Mucosa of rectum (tissue), 2 donors: ENCODE data around the gene TNNC1.

Source experiments
- H3K27ac ChIP-seq, 2 donors: one replicate each; pipeline ENCODE4 v1.7.0; 2013; ENCODE audit warnings: inconsistent platforms in 2 of 2, low read depth in 2 of 2, low read length in 2 of 2
- H3K27me3 ChIP-seq, 2 donors: one replicate each; pipeline ENCODE4 v1.7.0; 2013; ENCODE audit warnings: low read length in 2 of 2; ENCODE audit not compliant: control insufficient read depth in 2 of 2, insufficient read depth in 2 of 2
- H3K36me3 ChIP-seq, 2 donors: one replicate each; pipeline ENCODE4 v1.7.0; 2013; ENCODE audit warnings: low read length in 2 of 2; ENCODE audit not compliant: control insufficient read depth in 2 of 2, insufficient read depth in 2 of 2
- H3K4me1 ChIP-seq, 2 donors: one replicate each; pipeline ENCODE4 v1.7.0; 2013; ENCODE audit warnings: low read length in 2 of 2, mild to moderate bottlenecking in 1 of 2; ENCODE audit not compliant: control insufficient read depth in 2 of 2, insufficient read depth in 2 of 2
- H3K4me3 ChIP-seq, 2 donors: one replicate each; pipeline ENCODE4 v1.7.0; 2013; ENCODE audit warnings: low read length in 2 of 2
- H3K9ac ChIP-seq, 2 donors: one replicate each; pipeline ENCODE4 v1.7.0; 2013; ENCODE audit warnings: low read length in 2 of 2, low read depth in 1 of 2, mild to moderate bottlenecking in 1 of 2
- H3K9me3 ChIP-seq, 2 donors: one replicate each; pipeline ENCODE4 v1.7.0; 2013; ENCODE audit warnings: low read length in 2 of 2; ENCODE audit not compliant: control insufficient read depth in 2 of 2
- donor health status: healthy.
- donor health status: Normal muscosa, but diverticular disease.

Gene TNNC1

GRCh38 chr3:52477076-52477795, 23.4 kb upstream of the TNNC1 start:
- no peak overlapping the region for H3K9ac ChIP-seq
- H3K36me3 ChIP-seq: peaks cover 84 to 87% of the 10 kb centered on the region in 2 donors
- H3K4me1 ChIP-seq: peaks cover 0 to 3% of the 10 kb centered on the region in 2 donors
- H3K27me3 ChIP-seq: no peaks in the 10 kb centered on the region
- no peak overlapping the region for H3K27ac ChIP-seq
- H3K4me3 ChIP-seq: no peak overlapping the region
- H3K9me3 ChIP-seq: no peaks in the 10 kb centered on the region

DNA sequence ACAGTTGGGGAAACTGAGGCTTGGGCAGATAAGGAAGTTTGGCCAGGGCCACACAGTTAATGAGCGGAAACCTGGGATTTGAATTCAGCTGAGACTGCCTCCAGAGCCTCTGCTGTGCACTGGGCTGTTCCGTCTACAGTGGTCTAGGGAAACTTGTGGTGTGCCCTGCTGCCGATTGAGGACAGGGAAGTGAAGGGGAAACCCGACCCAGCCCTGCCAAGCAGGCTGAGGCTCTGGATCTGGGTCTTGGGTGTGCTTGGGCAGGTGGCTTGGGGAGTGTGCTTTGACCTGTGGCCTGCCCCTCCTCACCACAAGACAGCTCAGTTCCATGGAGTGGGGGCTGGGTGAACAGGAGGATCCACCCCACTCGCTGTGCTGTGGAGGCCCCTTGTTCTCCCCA, 19.2 kb upstream of the TNNC1 start:
- Histone ChIP-seq H3K9ac (no peak overlapping the region), H3K36me3 (peaks cover 55 to 57% of the 10 kb centered on the region in 2 donors), H3K4me3 (no peak overlapping the region), H3K27me3 (no peaks in the 10 kb centered on the region), H3K4me1 (peaks cover 0 to 9% of the 10 kb centered on the region in 2 donors), H3K9me3 (no peaks in the 10 kb centered on the region), H3K27ac (peak overlapping the region in 1 of 2 donors; percentile 7)

GRCh38 chr3:52472239-52473000, 18.6 kb upstream of the TNNC1 start:
- H3K9ac ChIP-seq: no peak overlapping the region
- no peaks in the 10 kb centered on the region for H3K27me3 ChIP-seq
- H3K9me3 ChIP-seq: no peaks in the 10 kb centered on the region
- peaks cover 49 to 51% of the 10 kb centered on the region in 2 donors for H3K36me3 ChIP-seq
- no peak overlapping the region for H3K4me3 ChIP-seq
- peaks cover 0 to 10% of the 10 kb centered on the region in 2 donors for H3K4me1 ChIP-seq
- no peak overlapping the region for H3K27ac ChIP-seq

GRCh38 chr3:52471371-52472238, 17.8 kb upstream of the TNNC1 start:
- Histone ChIP-seq H3K27me3 (no peaks in the 10 kb centered on the region), H3K36me3 (peaks cover 42 to 46% of the 10 kb centered on the region in 2 donors), H3K9me3 (no peaks in the 10 kb centered on the region), H3K27ac (no peak overlapping the region), H3K9ac (no peak overlapping the region), H3K4me3 (no peak overlapping the region), H3K4me1 (peaks cover 0 to 10% of the 10 kb centered on the region in 2 donors)

GRCh38 chr3:52470920-52471319, 17.1 kb upstream of the TNNC1 start:
- H3K9ac ChIP-seq: no peak overlapping the region
- H3K4me3 ChIP-seq: no peak overlapping the region
- H3K9me3 ChIP-seq: no peaks in the 10 kb centered on the region
- no peaks in the 10 kb centered on the region for H3K27me3 ChIP-seq
- H3K27ac ChIP-seq: no peak overlapping the region
- H3K36me3 ChIP-seq: peaks cover 37 to 40% of the 10 kb centered on the region in 2 donors
- peaks cover 0 to 10% of the 10 kb centered on the region in 2 donors for H3K4me1 ChIP-seq

- peaks cover 0 to 10% of the 10 kb centered on the region in 2 donors for H3K4me1 ChIP-seq
- no peak overlapping the region for H3K4me3 ChIP-seq
- no peaks in the 10 kb centered on the region for H3K9me3 ChIP-seq
- no peak overlapping the region for H3K9ac ChIP-seq
- H3K36me3 ChIP-seq: peaks cover 28 to 31% of the 10 kb centered on the region in 2 donors
- H3K27ac ChIP-seq: no peak overlapping the region
- no peaks in the 10 kb centered on the region for H3K27me3 ChIP-seq
Measured at GRCh38 chr3:52469001-52469400, 15.2 kb upstream of the TNNC1 start.

- H3K36me3 ChIP-seq: peaks cover 22 to 25% of the 10 kb centered on the region in 2 donors
Measured at GRCh38 chr3:52468336-52468735, 14.5 kb upstream of the TNNC1 start.

GRCh38 chr3:52463416-52463815, 9.6 kb upstream of the TNNC1 start:
- H3K9ac ChIP-seq: no peak overlapping the region
- H3K9me3 ChIP-seq: no peaks in the 10 kb centered on the region
- H3K36me3 ChIP-seq: peaks cover 5 to 24% of the 10 kb centered on the region in 2 donors
- H3K4me3 ChIP-seq: no peak overlapping the region
- no peak overlapping the region for H3K27ac ChIP-seq
- H3K27me3 ChIP-seq: no peaks in the 10 kb centered on the region
- H3K4me1 ChIP-seq: peaks cover 0 to 4% of the 10 kb centered on the region in 2 donors

More at GRCh38 chr3:52468336-52468735, 14.5 kb upstream of the TNNC1 start:
- no peak overlapping the region for H3K9ac ChIP-seq
- no peaks in the 10 kb centered on the region for H3K27me3 ChIP-seq
- peaks cover 0 to 10% of the 10 kb centered on the region in 2 donors for H3K4me1 ChIP-seq
- no peaks in the 10 kb centered on the region for H3K9me3 ChIP-seq
- no peak overlapping the region for H3K27ac ChIP-seq
- H3K4me3 ChIP-seq: no peak overlapping the region

GRCh38 chr3:52461874-52462273, 8.0 kb upstream of the TNNC1 start:
- no peak overlapping the region for H3K27ac ChIP-seq
- H3K36me3 ChIP-seq: peaks cover 5 to 31% of the 10 kb centered on the region in 2 donors
- H3K9ac ChIP-seq: no peak overlapping the region
- no peaks in the 10 kb centered on the region for H3K27me3 ChIP-seq
- H3K9me3 ChIP-seq: no peaks in the 10 kb centered on the region
- peaks cover under 1 to 3% of the 10 kb centered on the region in 2 donors for H3K4me1 ChIP-seq
- no peak overlapping the region for H3K4me3 ChIP-seq
